Breast epithelium (tissue), 4 donors: ENCODE data around the gene KCTD16. TPM values are rescaled to one million over a fixed set of nuclear protein-coding genes. Genes with fewer than 3 reads are reported as not detected.

ENCODE experiments used
- DNase-seq, 2 donors: peaks; one replicate each; pipeline ENCODE4 v3.0.0-alpha.2; 2019; ENCODE audit warnings: low spot score in 2 of 2
- H3K27ac ChIP-seq, 2 donors: fragments of 200-600 bp; sonication (generic) in 1 of 2; one replicate each; pipeline ENCODE4 v1.5.1; 2016 to 2019; ENCODE audit warnings: mild to moderate bottlenecking in 1 of 2
- H3K27me3 ChIP-seq, 2 donors: fragments of 200-600 bp; sonication (generic) in 1 of 2; one replicate each; pipeline versions ENCODE4 v1.5.1 to v1.6.0; 2017 to 2019; ENCODE audit warnings: control low read depth in 1 of 2, mild to moderate bottlenecking in 1 of 2
- H3K36me3 ChIP-seq: fragments of 200-600 bp; one replicate; pipeline ENCODE4 v1.5.1; 2019
- H3K4me1 ChIP-seq, 2 donors: fragments of 200-600 bp; sonication (generic); one replicate each; pipeline ENCODE4 v1.5.1; 2016 to 2019; ENCODE audit warnings: control low read depth in 1 of 2
- H3K4me3 ChIP-seq, 3 donors: fragments of 200-600 bp; sonication (generic); 1 replicate in 2 of 3; 2 replicates in 1 of 3; pipeline ENCODE4 v1.5.1; 2016 to 2019; ENCODE audit warnings: mild to moderate bottlenecking in 3 of 3, moderate library complexity in 2 of 3
- H3K9me3 ChIP-seq, 2 donors: fragments of 200-600 bp; sonication (generic) in 1 of 2; one replicate each; pipeline ENCODE4 v1.5.1; 2016 to 2019; ENCODE audit warnings: control low read depth in 1 of 2
- POLR2A ChIP-seq: fragments of 450-650 bp; IDR thresholded peaks from one replicate; pipeline ENCODE4 v1.6.1; 2016; ENCODE audit warnings: antibody characterized with exemption, mild to moderate bottlenecking, moderate library complexity
- POLR2AphosphoS5 ChIP-seq, 3 donors: sonication (generic); formaldehyde crosslinking; IDR thresholded peaks; one replicate each; pipeline ENCODE4 v1.6.1; 2017; ENCODE audit warnings: antibody characterized with exemption in 3 of 3
- intact Hi-C: fragments of 100-400 bp; cut with DNase I; formaldehyde crosslinking; loops from one replicate; pipeline ENCODE4 v1.15.1; 2023; ENCODE audit warnings: low total_unique reads
- total RNA-seq, 3 donors: library from RNA; depleted of rRNA; stranded (reverse); fragments of >200 nt; gene quantifications; one replicate each; pipeline ENCODE4 v1.1.0, GENCODE V29; 2016
- TF ChIP-seq, protein P1 (sequence below), 3 donors: fragments of 450-650 bp; IDR thresholded peaks; one replicate each; pipeline ENCODE4 v1.5.1; 2016 to 2017; ENCODE audit warnings: antibody characterized with exemption in 3 of 3, mild to moderate bottlenecking in 3 of 3, moderate library complexity in 3 of 3

KCTD16 gene
- total RNA-seq, 3 donors from 2014 or later = under 0.01 to 0.33 (median 0.32) TPM

DNA sequence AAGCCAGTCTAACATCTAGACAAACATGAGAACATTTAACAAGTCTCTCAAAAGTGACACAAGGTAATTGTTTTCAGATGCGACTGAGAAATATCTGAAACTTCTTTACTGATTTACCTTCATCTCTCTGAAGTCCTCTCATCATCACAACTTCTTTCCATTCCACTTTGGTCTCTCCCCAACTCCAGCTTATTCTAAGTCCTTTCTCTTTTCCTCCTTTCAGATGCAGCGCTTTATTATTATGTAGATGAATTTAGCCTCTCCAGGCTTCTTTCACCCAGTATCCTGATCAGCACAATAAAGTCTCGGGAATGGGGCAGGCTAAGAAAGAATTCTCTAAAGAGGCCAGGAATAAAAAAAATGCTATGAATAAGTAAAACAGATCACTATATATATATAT lies 128.0 kb downstream of the KCTD16 start:
- intact Hi-C loops = no loop called here
- Histone ChIP-seq H3K4me1 (no peaks in the 10 kb centered on the region), H3K9me3 (no peaks in the 10 kb centered on the region), H3K36me3 (no peaks in the 10 kb centered on the region), H3K4me3 (no peak overlapping the region), H3K27ac (no peak overlapping the region), H3K27me3 (no peaks in the 10 kb centered on the region)
- no peak for DNase-seq
- TF ChIP-seq POLR2AphosphoS5 (IDR thresholded peaks at IDR 0.05) = no peak
- TF ChIP-seq, protein P1, sequence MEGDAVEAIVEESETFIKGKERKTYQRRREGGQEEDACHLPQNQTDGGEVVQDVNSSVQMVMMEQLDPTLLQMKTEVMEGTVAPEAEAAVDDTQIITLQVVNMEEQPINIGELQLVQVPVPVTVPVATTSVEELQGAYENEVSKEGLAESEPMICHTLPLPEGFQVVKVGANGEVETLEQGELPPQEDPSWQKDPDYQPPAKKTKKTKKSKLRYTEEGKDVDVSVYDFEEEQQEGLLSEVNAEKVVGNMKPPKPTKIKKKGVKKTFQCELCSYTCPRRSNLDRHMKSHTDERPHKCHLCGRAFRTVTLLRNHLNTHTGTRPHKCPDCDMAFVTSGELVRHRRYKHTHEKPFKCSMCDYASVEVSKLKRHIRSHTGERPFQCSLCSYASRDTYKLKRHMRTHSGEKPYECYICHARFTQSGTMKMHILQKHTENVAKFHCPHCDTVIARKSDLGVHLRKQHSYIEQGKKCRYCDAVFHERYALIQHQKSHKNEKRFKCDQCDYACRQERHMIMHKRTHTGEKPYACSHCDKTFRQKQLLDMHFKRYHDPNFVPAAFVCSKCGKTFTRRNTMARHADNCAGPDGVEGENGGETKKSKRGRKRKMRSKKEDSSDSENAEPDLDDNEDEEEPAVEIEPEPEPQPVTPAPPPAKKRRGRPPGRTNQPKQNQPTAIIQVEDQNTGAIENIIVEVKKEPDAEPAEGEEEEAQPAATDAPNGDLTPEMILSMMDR (IDR thresholded peaks at IDR 0.05) = no peak
- no peak for TF ChIP-seq POLR2A

DNA sequence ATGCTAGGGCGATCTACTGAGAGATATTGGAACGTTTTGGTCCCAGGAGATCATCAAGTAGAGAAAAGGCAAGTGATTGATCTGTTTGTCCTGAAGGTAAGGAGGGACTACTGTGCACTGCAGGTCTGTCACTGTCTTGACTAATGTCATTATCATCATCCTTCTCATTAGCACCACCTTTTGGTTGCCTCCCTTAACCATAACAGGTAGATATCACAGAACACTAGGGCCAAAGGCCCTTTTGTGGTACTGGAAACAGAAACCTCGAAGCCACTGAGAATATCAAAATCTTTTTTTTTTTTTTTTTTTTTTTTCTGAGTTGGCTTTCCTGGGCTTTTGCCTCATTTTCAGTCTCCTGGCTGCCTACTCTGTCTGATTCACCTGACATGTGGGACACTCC lies 134.0 kb downstream of the KCTD16 start:
- H3K4me1 ChIP-seq = no peaks in the 10 kb centered on the region
- no peaks in the 10 kb centered on the region for H3K27me3 ChIP-seq
- TF ChIP-seq, protein P1 (IDR thresholded peaks at IDR 0.05) = no peak
- TF ChIP-seq POLR2AphosphoS5 (IDR thresholded peaks at IDR 0.05) (no peak), POLR2A (no peak)
- H3K4me3 ChIP-seq = no peak overlapping the region
- H3K36me3 ChIP-seq = no peaks in the 10 kb centered on the region
- no peaks in the 10 kb centered on the region for H3K9me3 ChIP-seq
- no peak overlapping the region for H3K27ac ChIP-seq
- no peak for DNase-seq
- intact Hi-C loops = no loop called here

DNA sequence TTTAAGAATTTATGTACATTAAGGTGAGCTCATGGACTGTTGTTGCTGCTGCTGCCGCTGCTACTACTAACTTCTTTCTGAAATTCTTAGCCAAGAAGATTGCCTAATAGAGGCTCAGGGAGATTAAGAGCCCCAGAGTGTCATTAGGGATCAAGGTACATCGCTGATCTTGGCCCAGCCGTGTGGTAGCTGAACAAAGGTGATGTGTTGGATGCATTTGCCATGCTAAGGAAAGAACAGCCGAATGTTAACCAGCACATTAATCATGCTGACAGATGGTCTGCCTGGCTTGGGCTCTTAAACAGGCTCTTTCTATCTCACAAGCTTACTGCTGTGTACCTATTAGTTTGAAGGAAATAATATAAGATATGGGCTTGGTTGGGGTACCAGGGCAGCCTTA lies 137.1 kb downstream of the KCTD16 start:
- Histone ChIP-seq H3K9me3 (no peaks in the 10 kb centered on the region), H3K36me3 (no peaks in the 10 kb centered on the region), H3K27me3 (no peaks in the 10 kb centered on the region), H3K27ac (no peak overlapping the region), H3K4me3 (no peak overlapping the region), H3K4me1 (no peaks in the 10 kb centered on the region)
- intact Hi-C loops = no loop called here
- TF ChIP-seq POLR2AphosphoS5 (IDR thresholded peaks at IDR 0.05) (no peak), POLR2A (no peak)
- TF ChIP-seq, protein P1 (IDR thresholded peaks at IDR 0.05) = no peak
- no peak for DNase-seq

DNA sequence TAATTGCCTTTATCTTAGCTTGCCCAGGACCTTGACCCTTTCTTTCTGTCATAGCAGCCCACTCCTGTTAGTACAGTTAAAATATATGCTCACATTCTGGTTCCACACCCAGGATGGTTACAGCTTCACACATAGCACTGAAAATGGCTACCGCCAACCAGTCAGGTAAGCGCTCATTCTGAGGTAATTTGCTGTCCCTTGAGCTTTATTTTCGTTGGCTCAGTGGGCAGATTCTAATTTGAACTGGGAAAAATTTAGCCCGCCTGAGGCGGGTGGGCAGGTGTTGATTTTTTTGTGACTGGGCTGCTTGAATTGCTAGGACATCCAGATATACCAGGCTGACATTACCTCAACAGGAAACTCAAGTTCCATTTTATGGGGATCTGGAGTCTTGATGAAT lies 137.5 kb downstream of the KCTD16 start:
- Histone ChIP-seq H3K27me3 (no peaks in the 10 kb centered on the region), H3K27ac (no peak overlapping the region), H3K9me3 (no peaks in the 10 kb centered on the region), H3K4me3 (no peak overlapping the region), H3K36me3 (no peaks in the 10 kb centered on the region), H3K4me1 (no peaks in the 10 kb centered on the region)
- no peak for TF ChIP-seq POLR2A
- TF ChIP-seq, protein P1 (IDR thresholded peaks at IDR 0.05) = no peak
- no peak for TF ChIP-seq POLR2AphosphoS5 (IDR thresholded peaks at IDR 0.05)
- intact Hi-C loops = no loop called here
- no peak for DNase-seq

DNA sequence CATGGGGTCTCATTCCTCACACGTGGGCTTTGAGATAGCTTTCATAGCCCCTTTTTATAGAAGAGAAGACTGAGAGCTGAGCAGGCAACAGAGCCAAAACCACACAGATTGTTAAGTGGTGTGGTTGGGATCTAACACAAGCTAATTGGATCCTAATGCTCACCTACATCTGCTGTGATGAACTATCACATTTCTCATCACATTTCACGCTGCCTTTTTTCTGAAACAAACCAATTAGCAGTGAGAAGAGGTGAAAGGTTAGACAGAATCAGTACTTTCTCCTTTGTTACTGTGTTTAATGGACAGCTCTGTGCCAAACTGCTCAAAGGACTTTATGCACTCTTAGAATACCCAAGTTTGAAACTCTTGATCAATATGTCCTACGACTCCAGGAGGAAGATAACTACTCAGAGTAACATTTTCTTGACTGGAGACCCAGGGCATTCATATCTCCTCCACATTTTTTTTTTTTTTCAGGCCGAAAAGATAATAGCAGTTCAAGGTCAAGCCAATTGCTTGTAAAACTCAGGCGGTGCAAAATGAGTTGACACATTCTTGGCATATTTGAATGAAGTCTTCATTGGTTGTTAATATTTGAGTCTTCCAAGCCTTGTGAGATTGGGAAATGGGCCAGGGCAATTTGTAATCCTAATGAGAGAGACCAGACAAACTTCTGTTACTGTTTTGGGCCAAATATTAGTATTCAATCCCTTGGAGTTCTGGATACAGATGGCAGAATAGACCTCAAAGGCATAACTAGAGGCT lies 138.4 kb downstream of the KCTD16 start:
- Histone ChIP-seq H3K36me3 (no peaks in the 10 kb centered on the region), H3K27me3 (no peaks in the 10 kb centered on the region), H3K27ac (no peak overlapping the region), H3K4me1 (no peaks in the 10 kb centered on the region), H3K4me3 (no peak overlapping the region), H3K9me3 (no peaks in the 10 kb centered on the region)
- no peak for DNase-seq
- TF ChIP-seq, protein P1 (IDR thresholded peaks at IDR 0.05) = no peak
- no peak for TF ChIP-seq POLR2AphosphoS5 (IDR thresholded peaks at IDR 0.05)
- no peak for TF ChIP-seq POLR2A
- intact Hi-C loops = no loop called here
